ENCODE results near the gene RIC1. TPM values are rescaled to one million over a fixed set of nuclear protein-coding genes. Genes with fewer than 3 reads are reported as not detected.
A peak's percentile ranks its signal among the peaks of the same experiment; 100 is the strongest.

Gene RIC1
- total RNA-seq, 1 donor from 2014 or later: 20.4 TPM

GRCh38 chr9:5787759-5788302 lies 158.9 kb downstream of the RIC1 start:
- H3K27ac Mint-ChIP-seq (ENCODE audit: unreplicated experiment): no peak overlapping the region
- peaks cover 25% of the 10 kb centered on the region for H3K36me3 Mint-ChIP-seq (ENCODE audit: low read depth, unreplicated experiment)
- no peak for TF ChIP-seq CTCF (IDR thresholded peaks at IDR 0.05; ENCODE audit: unreplicated experiment)
- H3K27me3 Mint-ChIP-seq (ENCODE audit: unreplicated experiment): no peaks in the 10 kb centered on the region
- H3K4me3 Mint-ChIP-seq (ENCODE audit: unreplicated experiment): no peak overlapping the region
- no peak for DNase-seq (ENCODE audit: low spot score)
- H3K9me3 Mint-ChIP-seq (ENCODE audit: unreplicated experiment): no peaks in the 10 kb centered on the region
- H3K4me1 Mint-ChIP-seq (ENCODE audit: unreplicated experiment): peaks cover 13% of the 10 kb centered on the region

- no peak for DNase-seq (ENCODE audit: low spot score)
- H3K27ac Mint-ChIP-seq (ENCODE audit: unreplicated experiment): no peak overlapping the region
- no peak overlapping the region for H3K4me3 Mint-ChIP-seq (ENCODE audit: unreplicated experiment)
- no peak for TF ChIP-seq CTCF (IDR thresholded peaks at IDR 0.05; ENCODE audit: unreplicated experiment)
- H3K9me3 Mint-ChIP-seq (ENCODE audit: unreplicated experiment): no peaks in the 10 kb centered on the region
- H3K36me3 Mint-ChIP-seq (ENCODE audit: low read depth, unreplicated experiment): peaks cover 14% of the 10 kb centered on the region
- H3K4me1 Mint-ChIP-seq (ENCODE audit: unreplicated experiment): peaks cover 13% of the 10 kb centered on the region
- no peaks in the 10 kb centered on the region for H3K27me3 Mint-ChIP-seq (ENCODE audit: unreplicated experiment)
Measured at GRCh38 chr9:5789489-5789888, 160.6 kb downstream of the RIC1 start.

GRCh38 chr9:5790923-5791322 lies 162.0 kb downstream of the RIC1 start:
- Mint-ChIP-seq H3K36me3 (ENCODE audit: low read depth, unreplicated experiment) (peaks cover 14% of the 10 kb centered on the region), H3K27ac (ENCODE audit: unreplicated experiment) (peak overlapping the region; percentile 80), H3K27me3 (ENCODE audit: unreplicated experiment) (no peaks in the 10 kb centered on the region)

GRCh38 chr9:5791870-5792269 lies 163.0 kb downstream of the RIC1 start:
- Mint-ChIP-seq H3K4me1 (ENCODE audit: unreplicated experiment) (peaks cover 13% of the 10 kb centered on the region), H3K27ac (ENCODE audit: unreplicated experiment) (no peak overlapping the region), H3K36me3 (ENCODE audit: low read depth, unreplicated experiment) (peaks cover 14% of the 10 kb centered on the region), H3K4me3 (ENCODE audit: unreplicated experiment) (no peak overlapping the region), H3K27me3 (ENCODE audit: unreplicated experiment) (no peaks in the 10 kb centered on the region), H3K9me3 (ENCODE audit: unreplicated experiment) (no peaks in the 10 kb centered on the region)
- DNase-seq (ENCODE audit: low spot score): no peak
- TF ChIP-seq CTCF (IDR thresholded peaks at IDR 0.05; ENCODE audit: unreplicated experiment): no peak

More at GRCh38 chr9:5790923-5791322, 162.0 kb downstream of the RIC1 start:
- peaks cover 13% of the 10 kb centered on the region for H3K4me1 Mint-ChIP-seq (ENCODE audit: unreplicated experiment)
- H3K4me3 Mint-ChIP-seq (ENCODE audit: unreplicated experiment): peak overlapping the region; percentile 70
- no peak for TF ChIP-seq CTCF (IDR thresholded peaks at IDR 0.05; ENCODE audit: unreplicated experiment)
- no peak for DNase-seq (ENCODE audit: low spot score)
- no peaks in the 10 kb centered on the region for H3K9me3 Mint-ChIP-seq (ENCODE audit: unreplicated experiment)

- peaks cover 14% of the 10 kb centered on the region for H3K36me3 Mint-ChIP-seq (ENCODE audit: low read depth, unreplicated experiment)
Measured at GRCh38 chr9:5793812-5794211, 164.9 kb downstream of the RIC1 start.

More at GRCh38 chr9:5793812-5794211, 164.9 kb downstream of the RIC1 start:
- no peak overlapping the region for H3K4me3 Mint-ChIP-seq (ENCODE audit: unreplicated experiment)
- no peaks in the 10 kb centered on the region for H3K9me3 Mint-ChIP-seq (ENCODE audit: unreplicated experiment)
- no peaks in the 10 kb centered on the region for H3K27me3 Mint-ChIP-seq (ENCODE audit: unreplicated experiment)
- H3K27ac Mint-ChIP-seq (ENCODE audit: unreplicated experiment): no peak overlapping the region
- peaks cover 13% of the 10 kb centered on the region for H3K4me1 Mint-ChIP-seq (ENCODE audit: unreplicated experiment)
- no peak for TF ChIP-seq CTCF (IDR thresholded peaks at IDR 0.05; ENCODE audit: unreplicated experiment)
- no peak for DNase-seq (ENCODE audit: low spot score)

Measured in endothelial cell (in vitro differentiated cells).